ENCODE data around the gene ZMAT3. TPM values are rescaled to one million over a fixed set of nuclear protein-coding genes. Genes with fewer than 3 reads are reported as not detected.

ZMAT3 gene
- total and polyA plus RNA-seq, 2 of the 8 experiments (the other 6 are each of a cell fraction or from before 2014, with no cell fraction given), result 5.0 to 9.2 TPM

DNA sequence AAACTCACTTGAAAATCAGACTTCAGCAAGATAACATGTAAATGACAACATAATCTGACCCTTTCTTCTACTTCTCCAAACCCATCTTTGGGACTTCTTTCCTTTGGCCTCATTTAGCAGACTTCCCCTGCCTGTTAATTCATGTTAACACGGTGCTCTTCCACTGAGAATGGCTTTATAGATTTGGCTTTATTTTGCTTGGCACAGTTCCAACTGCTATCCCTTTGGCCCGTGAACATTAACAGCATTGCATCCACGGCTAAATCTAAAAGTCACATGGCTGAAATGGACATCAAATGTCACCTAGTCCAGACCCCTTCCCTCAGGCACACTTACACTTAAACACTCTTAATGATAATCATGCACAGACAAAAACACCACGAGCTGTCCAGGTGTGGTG, 3.8 kb downstream of the ZMAT3 start:
- Histone ChIP-seq H4K20me1 (replicated peaks in 1 of 2; ENCODE audit: control insufficient read depth in 1 of 2, insufficient read depth in 2 of 2, low read length in 2 of 2) (no peaks in the 10 kb centered on the region), H2BK5ac (ENCODE audit: low read depth, low read length) (no peak overlapping the region), H3K18ac (ENCODE audit: extremely low read depth, low read length) (no peak overlapping the region), H2BK120ac (replicated peaks; ENCODE audit: low read depth, low read length) (no peak overlapping the region), H4K5ac (ENCODE audit: insufficient read length, low read depth, low read length) (no peak overlapping the region), H3K23me2 (ENCODE audit: low read depth, low read length) (peaks cover 8% of the 10 kb centered on the region), H3K9me3 (ENCODE audit: insufficient read depth in 2 of 2, low read depth in 1 of 2, low read length in 1 of 2) (no peaks in the 10 kb centered on the region), H3K4ac (replicated peaks; ENCODE audit: insufficient read length, low read depth, low read length) (no peak overlapping the region), H3K4me2 (ENCODE audit: insufficient read depth in 1 of 2, low read depth in 2 of 2, low read length in 2 of 2) (no peak overlapping the region), H2BK15ac (ENCODE audit: low read length) (no peak overlapping the region), H3K9ac (replicated peaks in 1 of 4; ENCODE audit: extremely low read depth in 1 of 4, low read depth in 3 of 4, low read length in 3 of 4) (no peak overlapping the region), H4K8ac (ENCODE audit: extremely low read depth, insufficient read depth, low read length) (no peak overlapping the region), H3K27ac (ENCODE audit: low read depth, low read length) (no peak overlapping the region), H4K91ac (replicated peaks; ENCODE audit: insufficient read length, low read length) (no peak overlapping the region), H3K23ac (ENCODE audit: insufficient read length) (no peak overlapping the region), H2AFZ (ENCODE audit: low read length) (no peak overlapping the region), H2AK5ac (ENCODE audit: low read depth, low read length) (no peak overlapping the region), H3K36me3 (ENCODE audit: control insufficient read depth in 2 of 4, insufficient read depth in 4 of 4, low read length in 3 of 4) (peaks cover 0 to 5% (median 0%) of the 10 kb centered on the region in 4 experiments; a peak in 3 of 8 replicates), H3K4me1 (replicated peaks in 1 of 4; ENCODE audit: control insufficient read depth in 3 of 4, insufficient read depth in 4 of 4, low read length in 3 of 4) (peaks cover 0 to 7% (median 4%) of the 10 kb centered on the region in 4 experiments; a peak in 3 of 7 replicates), H3K79me2 (ENCODE audit: control insufficient read depth in 1 of 2, insufficient read depth in 2 of 2, low read length in 2 of 2) (no peaks in the 10 kb centered on the region), H3K56ac (replicated peaks; ENCODE audit: insufficient read length, low read depth, low read length) (no peak overlapping the region), H2BK12ac (ENCODE audit: low read depth, low read length) (no peak overlapping the region), H3K14ac (ENCODE audit: insufficient read length) (no peak overlapping the region), H3K27me3 (replicated peaks in 1 of 4; ENCODE audit: control insufficient read depth in 3 of 4, extremely low read depth in 1 of 4, insufficient read depth in 3 of 4, low read length in 3 of 4) (peaks cover 0 to 2% (median 0%) of the 10 kb centered on the region in 4 experiments; a peak in 2 of 7 replicates), H2BK20ac (ENCODE audit: low read length) (no peak overlapping the region), H3K4me3 (ENCODE audit: extremely low read depth in 1 of 4, insufficient read depth in 2 of 4, low read depth in 3 of 4, low read length in 4 of 4) (no peak overlapping the region), H3K79me1 (ENCODE audit: low read depth, low read length) (no peaks in the 10 kb centered on the region)
- FAIRE-seq, result no peak
- DNase-seq (ENCODE audit: low read depth in 1 of 2, low spot score in 2 of 2), result no peak
- 87% methylated on average over 4 of the region's 4 CpGs; no CpG with 5 or more reads in 1 of the 2 experiments for WGBS, 2 experiments (ENCODE audit: extremely low coverage in 1 of 2, insufficient coverage in 1 of 2, insufficient read length in 1 of 2, insufficient replicate concordance in 2 of 2, low coverage in 1 of 2, low lambda C conversion rate in 2 of 2, missing lambda C conversion rate in 1 of 2)
- ChIA-PET POLR2A (ENCODE audit: partially characterized antibody) (no interaction called here), CTCF (ENCODE audit: partially characterized antibody) (interaction anchor here (0.7 to 7.4 kb wide), 8 partner anchors 10 to 259 kb away, joined by 3 to 81 read pairs (median 4); no protein-coding TSS in a partner anchor)
- no peak for TF ChIP-seq CTBP2 (IDR thresholded peaks at IDR 0.05; ENCODE audit: borderline replicate concordance, insufficient read depth, insufficient read length, low read length)
- TF ChIP-seq SRF (IDR thresholded peaks at IDR 0.05; ENCODE audit: low read depth, low read length), result no peak
- no peak for TF ChIP-seq CBX8 (IDR thresholded peaks at IDR 0.05; ENCODE audit: borderline replicate concordance, low read depth, low read length)
- no peak for TF ChIP-seq EGR1 (IDR thresholded peaks at IDR 0.05; ENCODE audit: borderline replicate concordance, low read depth, low read length)
- no peak for TF ChIP-seq RFX5 (IDR thresholded peaks at IDR 0.05; ENCODE audit: borderline replicate concordance, low read depth, low read length)
- TF ChIP-seq POLR2A (IDR thresholded peaks at IDR 0.05; ENCODE audit: control extremely low read depth in 1 of 2, low read depth in 2 of 2, low read length in 2 of 2), result no peak
- TF ChIP-seq, protein P1, sequence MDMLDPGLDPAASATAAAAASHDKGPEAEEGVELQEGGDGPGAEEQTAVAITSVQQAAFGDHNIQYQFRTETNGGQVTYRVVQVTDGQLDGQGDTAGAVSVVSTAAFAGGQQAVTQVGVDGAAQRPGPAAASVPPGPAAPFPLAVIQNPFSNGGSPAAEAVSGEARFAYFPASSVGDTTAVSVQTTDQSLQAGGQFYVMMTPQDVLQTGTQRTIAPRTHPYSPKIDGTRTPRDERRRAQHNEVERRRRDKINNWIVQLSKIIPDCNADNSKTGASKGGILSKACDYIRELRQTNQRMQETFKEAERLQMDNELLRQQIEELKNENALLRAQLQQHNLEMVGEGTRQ (IDR thresholded peaks at IDR 0.05; ENCODE audit: low read length), result no peak
- no peak for TF ChIP-seq RNF2 (IDR thresholded peaks at IDR 0.05; ENCODE audit: borderline replicate concordance, low read depth, low read length, missing control alignments, poor library complexity, severe bottlenecking)
